Measurements from ENCODE around the gene CLDN4.
"Not testable (repeated sequence)": the region's sequence is repeated elsewhere in the genome, so short reads cannot be mapped to it uniquely, and the experiment has no call there.

Gene CLDN4

DNA sequence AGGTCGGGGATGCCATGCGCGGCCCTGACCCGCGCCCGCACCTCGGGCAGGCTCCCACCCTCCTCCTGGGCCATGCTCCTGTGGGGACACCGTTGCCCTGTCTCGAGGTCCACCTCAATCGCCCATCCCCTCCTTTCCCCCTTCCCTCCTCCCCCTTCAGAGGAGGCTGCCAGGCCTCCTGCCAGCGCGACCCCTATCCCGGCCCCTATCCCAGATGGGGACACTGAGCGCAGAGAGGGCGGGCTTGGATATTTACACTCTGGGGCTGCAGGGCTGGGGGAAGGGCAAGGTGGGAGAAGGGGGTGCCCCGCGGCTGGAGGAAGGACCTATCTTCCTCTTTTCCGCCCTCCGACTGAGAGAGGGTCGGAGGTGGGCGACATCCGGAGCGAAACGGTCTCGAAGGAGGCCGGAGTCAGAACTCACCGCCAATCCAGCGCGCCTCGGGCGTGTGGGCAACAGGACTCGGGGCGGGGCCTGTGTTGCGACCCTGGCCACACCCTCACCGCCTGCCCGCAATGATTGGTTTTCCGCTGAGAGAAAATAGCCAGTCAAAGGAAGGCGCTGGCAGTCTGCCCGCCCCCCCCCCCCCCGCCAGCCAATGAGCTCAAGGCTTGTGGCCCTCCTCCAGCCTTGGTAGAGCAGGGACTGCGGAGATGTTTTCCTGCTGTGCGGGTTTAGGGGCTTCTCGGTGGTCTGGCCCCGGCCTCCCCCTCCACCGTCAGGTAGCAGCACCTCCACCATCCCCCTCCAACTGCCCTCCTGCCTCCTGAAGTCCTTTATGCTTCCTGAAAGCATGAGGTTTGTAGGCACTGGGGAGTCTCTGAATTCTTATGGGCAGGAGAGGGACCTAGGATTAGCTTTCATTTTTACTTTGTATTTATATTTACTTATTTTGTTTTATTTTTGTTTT is 11.5 kb downstream of the CLDN4 start, which contains the start of gene METTL27:
Gene METTL27, minus strand, starts transcription at position 450 of the 910 bp plus-strand sequence. Its CDS starts 376 bp downstream, at position 74.
- DNase-seq (ENCODE audit: low read depth) = peak; percentile 84

DNA sequence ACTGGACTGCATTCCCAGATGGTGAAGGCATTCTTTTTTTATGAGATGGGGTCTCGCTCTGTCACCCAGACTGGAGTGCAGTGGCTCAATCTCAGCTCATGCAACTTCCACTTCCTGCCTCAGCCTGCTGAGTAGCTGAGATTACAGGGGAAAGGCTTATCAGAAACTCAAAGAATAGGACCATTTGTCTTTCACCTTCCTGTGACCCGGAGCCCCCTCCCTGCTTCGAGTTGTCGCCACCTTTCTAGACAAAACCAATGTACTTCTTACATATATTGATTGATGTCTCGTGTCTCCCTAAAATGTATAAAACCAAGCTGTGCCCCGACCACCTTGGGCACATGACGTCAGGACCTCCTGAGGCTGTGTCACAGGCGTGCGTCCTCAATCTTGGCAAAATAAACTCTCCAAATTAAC is 13.3 kb downstream of the CLDN4 start:
- no peak for DNase-seq (ENCODE audit: low read depth)

GRCh38 chr7:73844848-73845460 is 14.2 kb downstream of the CLDN4 start:
- DNase-seq (ENCODE audit: low read depth) = no peak

- not testable (repeated sequence) for DNase-seq (ENCODE audit: low read depth)
These were observed 15.0 kb downstream of the CLDN4 start for GRCh38 chr7:73845701-73846195.

DNA sequence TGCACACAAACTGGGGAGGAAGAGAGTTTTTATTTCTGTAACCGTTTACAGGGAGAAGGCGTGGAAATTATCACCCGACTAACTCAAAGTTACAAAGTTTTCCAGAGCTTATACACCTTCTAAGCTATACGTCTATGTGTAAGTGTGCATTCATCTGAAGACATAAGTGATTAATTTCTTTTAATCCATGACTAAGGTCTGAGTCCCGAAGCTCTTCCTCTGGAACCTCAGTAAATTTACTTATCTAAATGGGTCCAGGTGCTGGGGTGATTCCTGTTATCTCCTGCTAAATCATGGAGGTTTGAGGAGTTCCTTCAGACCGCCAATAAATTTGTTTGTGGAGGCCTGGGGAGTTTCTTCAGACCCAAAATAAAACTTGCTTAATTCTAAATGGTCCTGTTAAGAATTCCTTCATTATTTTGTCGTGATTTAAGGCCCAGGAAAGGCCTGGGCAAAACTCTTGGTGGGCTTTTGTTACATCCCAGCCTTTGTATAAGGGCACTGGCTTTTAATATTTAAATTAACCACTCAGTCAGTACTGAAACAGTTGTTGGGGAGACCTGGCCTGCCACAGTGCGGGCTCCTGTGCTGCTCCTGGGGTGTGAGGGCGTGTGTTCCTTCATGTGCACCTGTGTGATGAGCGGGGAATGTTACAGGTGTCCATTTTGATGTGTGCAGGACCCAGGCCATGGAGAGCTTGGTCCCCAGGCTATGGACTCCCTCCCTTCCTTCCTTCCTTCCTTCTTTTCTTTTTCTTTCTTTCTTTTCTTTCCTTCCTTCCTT is 17.3 kb downstream of the CLDN4 start:
- DNase-seq (ENCODE audit: low read depth) = no peak

DNA sequence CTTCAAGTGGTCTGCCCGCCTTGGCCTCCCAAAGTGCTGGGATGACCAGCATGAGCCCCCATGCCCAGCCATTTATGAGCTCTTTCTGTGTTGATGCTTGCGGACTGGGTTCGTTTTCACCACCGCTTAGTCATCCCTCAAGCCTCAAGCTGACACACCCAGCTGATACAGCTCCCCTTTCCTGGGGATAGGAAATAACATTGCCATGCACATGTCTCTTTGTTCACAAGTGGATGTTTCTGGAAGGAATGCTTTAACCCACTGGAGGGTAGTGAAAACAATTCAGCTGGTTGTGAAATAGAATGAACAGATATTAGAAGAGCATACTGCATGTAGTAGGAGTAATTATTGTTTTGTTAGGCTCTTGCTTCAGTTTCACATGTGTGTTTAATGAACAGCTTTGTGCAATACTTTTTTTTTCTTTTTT is 20.0 kb downstream of the CLDN4 start:
- DNase-seq (ENCODE audit: low read depth) = no peak

GRCh38 chr7:73851410-73852338 is 20.9 kb downstream of the CLDN4 start:
- DNase-seq (ENCODE audit: low read depth) = no peak

- no peak for DNase-seq (ENCODE audit: low read depth)
These were observed 21.7 kb downstream of the CLDN4 start for GRCh38 chr7:73852500-73852899.

DNA sequence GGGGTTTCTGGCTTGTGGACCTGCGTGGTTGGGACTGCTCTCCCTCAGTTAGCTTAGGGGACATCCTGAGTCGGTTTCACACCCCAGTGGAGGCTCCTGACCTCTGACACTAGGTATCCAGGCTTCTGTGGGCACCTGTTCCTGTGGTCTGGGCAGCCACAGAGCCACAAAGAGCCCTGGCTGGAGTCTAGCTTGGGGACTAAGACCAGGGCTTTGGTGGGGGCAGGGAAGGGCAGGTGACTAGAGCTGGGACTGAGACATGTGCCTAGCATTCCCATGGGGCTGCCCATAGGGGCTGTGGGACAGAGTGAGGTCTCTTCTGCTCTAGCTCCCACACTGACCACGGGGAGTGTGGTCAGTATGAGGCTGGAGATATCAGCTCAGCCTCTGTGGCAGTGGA is 26.1 kb downstream of the CLDN4 start:
- DNase-seq (ENCODE audit: low read depth) = no peak

DNA sequence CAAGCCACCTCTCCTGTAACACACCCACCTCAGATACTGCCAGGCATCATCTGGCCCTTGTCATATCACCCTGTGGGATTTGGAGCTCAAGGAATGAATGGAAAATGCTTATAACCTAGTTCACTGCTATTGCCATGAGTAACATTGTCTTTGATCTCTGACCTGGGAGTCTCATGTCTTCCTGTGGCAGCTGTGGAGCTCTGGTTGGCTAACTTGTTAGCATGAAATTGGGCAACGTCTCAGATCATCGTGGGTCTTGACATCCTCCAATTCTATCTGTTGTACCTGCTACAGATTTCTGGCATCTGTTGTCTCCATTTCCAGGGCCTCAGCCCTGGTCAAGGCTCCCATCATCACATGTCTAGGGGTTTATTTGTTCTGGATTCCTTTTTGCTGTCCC is 28.0 kb downstream of the CLDN4 start:
- no peak for DNase-seq (ENCODE audit: low read depth)

DNA sequence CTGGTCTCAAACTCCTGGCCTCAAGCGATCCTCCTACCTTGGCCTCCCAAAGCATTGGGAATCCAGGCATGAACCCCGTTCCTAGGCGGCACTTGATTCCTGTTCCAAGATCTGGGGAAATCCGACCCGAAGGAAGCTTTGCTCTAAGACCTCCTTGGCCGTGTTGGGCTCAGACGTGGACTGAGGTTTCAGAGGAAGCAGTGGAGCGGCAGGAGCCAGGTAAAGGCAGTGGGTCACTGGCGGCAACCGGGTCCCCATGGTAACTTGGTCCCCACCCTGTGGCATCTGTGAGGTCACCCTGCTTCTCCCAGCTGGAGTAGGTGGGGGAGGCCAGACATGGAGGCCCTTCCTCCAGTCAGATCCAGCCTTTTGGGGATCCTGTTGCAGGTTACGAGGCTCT is 30.1 kb downstream of the CLDN4 start, which contains the start of gene TMEM270:
Gene TMEM270, plus strand, starts transcription at position 301 of the 400 bp plus-strand sequence. Its CDS starts 36 bp downstream, at position 337.
- no peak for DNase-seq (ENCODE audit: low read depth)

- no peak for DNase-seq (ENCODE audit: low read depth)
These were observed 30.5 kb downstream of the CLDN4 start for GRCh38 chr7:73861305-73861704.

- no peak for DNase-seq (ENCODE audit: low read depth)
These were observed 34.4 kb downstream of the CLDN4 start for GRCh38 chr7:73864981-73865711.

GRCh38 chr7:73865738-73866445 is 35.1 kb downstream of the CLDN4 start:
- DNase-seq (ENCODE audit: low read depth) = no peak

DNA sequence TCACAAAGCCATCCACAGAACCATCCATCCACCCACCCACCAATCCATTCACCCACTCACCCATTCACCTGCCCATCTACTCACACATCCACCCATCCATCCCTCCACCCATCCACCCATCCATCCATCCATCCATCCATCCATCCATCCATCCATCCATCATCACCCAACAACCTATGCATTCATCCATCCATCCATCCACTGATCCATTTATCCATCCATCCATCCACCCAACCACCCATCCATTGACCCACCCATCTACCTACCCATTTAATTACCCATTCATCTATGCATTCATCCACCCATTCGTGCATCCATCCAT is 35.6 kb downstream of the CLDN4 start:
- no peak for DNase-seq (ENCODE audit: low read depth)

- no peak for DNase-seq (ENCODE audit: low read depth)
These were observed 38.4 kb downstream of the CLDN4 start for GRCh38 chr7:73869011-73869798.

DNA sequence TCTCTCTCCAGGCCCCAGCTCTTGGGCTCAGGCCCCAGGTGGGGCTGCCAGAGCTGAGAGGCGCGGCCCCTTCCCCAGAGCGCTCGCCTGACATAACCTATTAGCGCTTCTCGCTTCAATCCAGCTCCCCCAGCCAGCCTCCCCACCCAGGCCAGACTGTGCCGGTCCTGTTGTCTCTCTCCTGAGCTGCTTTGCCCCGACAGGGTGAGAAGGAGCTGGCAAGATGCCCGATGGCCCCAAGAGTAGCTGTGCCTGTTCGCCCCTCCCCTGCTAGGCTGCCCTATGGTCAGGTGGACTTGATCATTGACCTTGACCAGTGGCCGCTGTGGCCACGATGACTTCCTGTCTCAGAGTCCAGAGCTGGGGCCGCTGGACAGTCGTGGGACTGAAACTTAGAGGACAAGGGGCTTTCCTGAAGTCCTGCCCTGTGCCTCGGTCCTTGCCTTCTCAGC is 39.3 kb downstream of the CLDN4 start:
- no peak for DNase-seq (ENCODE audit: low read depth)

- DNase-seq (ENCODE audit: low read depth) = no peak
These were observed 40.6 kb downstream of the CLDN4 start for GRCh38 chr7:73871163-73872011.

Measured in activated gamma-delta T cell treated with anti-CD3 and anti-CD28 coated beads, Interleukin-2, amount 50 U/mL, for 16 hours (primary cell).